Smooth muscle cell of the umbilical artery (primary cell): ENCODE measurements around the gene OR13J1. TPM values are rescaled to one million over a fixed set of nuclear protein-coding genes. Genes with fewer than 3 reads are reported as not detected.

ENCODE experiments used
- total RNA-seq: library from RNA; depleted of rRNA; stranded (reverse); fragments of >200 nt; gene quantifications from 2 replicates; pipeline ENCODE4 v1.2.3, GENCODE V29; 2014

OR13J1 gene
- not detected in 2 replicates for total RNA-seq

GRCh38 chr9:35870351-35870923 is at the start of gene OR13J1:
TSS of gene OR13J1 (minus strand) at chr9:35870401. CDS start at chr9:35870401, 0 bp downstream.

GRCh38 chr9:35909274-35909673 is 39.1 kb upstream of the OR13J1 start, which contains the start of gene SPAAR:
TSS of gene SPAAR (plus strand) at chr9:35909490. CDS start at chr9:35910464, 974 bp downstream.

GRCh38 chr9:35905912-35906679 is 35.9 kb upstream of the OR13J1 start, which contains the start of gene HRCT1:
TSS of gene HRCT1 (plus strand) at chr9:35906202. CDS start at chr9:35906288, 86 bp downstream.

GRCh38 chr9:35829084-35829763 is 41.0 kb downstream of the OR13J1 start, which contains the start of gene TMEM8B:
TSS of gene TMEM8B (plus strand) at chr9:35829228. CDS start at chr9:35829448, 220 bp downstream.

GRCh38 chr9:35828716-35829083 is 41.5 kb downstream of the OR13J1 start, which contains the start of gene FAM221B:
TSS of gene FAM221B (minus strand) at chr9:35828732. CDS start at chr9:35826161, 2,571 bp downstream.

Other genes starting within 250 kb of the OR13J1 start
- gene SIT1, start 219.5 kb downstream of the OR13J1 start, total RNA-seq, result not detected in 2 replicates
- 680 and 5,299 TPM in 2 replicates for gene RMRP, start 212.4 kb downstream of the OR13J1 start, total RNA-seq
- gene CCDC107, start 212.1 kb downstream of the OR13J1 start, total RNA-seq, result 9.2 and 13.7 TPM in 2 replicates
- gene ARHGEF39, start 205.2 kb downstream of the OR13J1 start, total RNA-seq, result 0.30 and 0.92 TPM in 2 replicates
- gene CA9, start 196.5 kb downstream of the OR13J1 start, total RNA-seq, result 3.6 and 8.1 TPM in 2 replicates
- gene TPM2, start 180.5 kb downstream of the OR13J1 start, total RNA-seq, result 1,294 and 1,826 TPM in 2 replicates
- 548 and 1,223 TPM in 2 replicates for gene TLN1, start 138.2 kb downstream of the OR13J1 start, total RNA-seq
- 97.4 and 118 TPM in 2 replicates for gene CREB3, start 137.7 kb downstream of the OR13J1 start, total RNA-seq
- gene GBA2, start 121.2 kb downstream of the OR13J1 start, total RNA-seq, result 23.5 and 31.0 TPM in 2 replicates
- 12.5 and 21.2 TPM in 2 replicates for gene RGP1, start 121.1 kb downstream of the OR13J1 start, total RNA-seq
- gene MSMP, start 116.1 kb downstream of the OR13J1 start, total RNA-seq, result 0.30 and 0.55 TPM in 2 replicates
- gene NPR2, start 78.8 kb downstream of the OR13J1 start, total RNA-seq, result 30.6 and 38.0 TPM in 2 replicates
- 0.55 and 1.2 TPM in 2 replicates for gene SPAG8, start 58.1 kb downstream of the OR13J1 start, total RNA-seq
- 7.5 and 11.9 TPM in 2 replicates for gene HINT2, start 55.4 kb downstream of the OR13J1 start, total RNA-seq
- not detected in 2 replicates for gene FAM221B, start 41.7 kb downstream of the OR13J1 start, total RNA-seq
- 2.7 and 6.2 TPM in 2 replicates for gene TMEM8B, start 41.2 kb downstream of the OR13J1 start, total RNA-seq
- 0.30 and 0.51 TPM in 2 replicates for gene HRCT1, start 35.8 kb upstream of the OR13J1 start, total RNA-seq
- 0.14 TPM in 1 of 2 replicates, not detected in the other for gene SPAAR, start 39.1 kb upstream of the OR13J1 start, total RNA-seq
- gene OR2S2, start 87.8 kb upstream of the OR13J1 start, total RNA-seq, result not detected in 2 replicates
- 54.0 and 66.6 TPM in 2 replicates for gene RECK, start 166.5 kb upstream of the OR13J1 start, total RNA-seq